Thyroid gland (tissue), 4 donors: ENCODE measurements around the gene TENM3.

Experiments
- CTCF ChIP-seq, 6 experiments: fragments of 200-600 bp in 3 of 6; fragments of 450-650 bp in 3 of 6; sonication (generic) in 3 of 6; IDR thresholded peaks; one replicate each; pipeline ENCODE4 v1.5.1; 2016 to 2019; ENCODE audit warnings: antibody characterized with exemption in 6 of 6, mild to moderate bottlenecking in 2 of 6, inconsistent platforms in 1 of 6, moderate library complexity in 1 of 6
- POLR2A ChIP-seq, 2 donors: fragments of 450-650 bp; IDR thresholded peaks; one replicate each; pipeline ENCODE4 v1.6.1; 2017; ENCODE audit warnings: antibody characterized with exemption in 2 of 2, mild to moderate bottlenecking in 2 of 2, moderate library complexity in 1 of 2

GRCh38 chr4:182729516-182729915 lies 486.3 kb downstream of the TENM3 start:
- TF ChIP-seq CTCF (IDR thresholded peaks at IDR 0.05) (no peak), POLR2A (IDR thresholded peaks at IDR 0.05) (no peak)
